H1 (cell line): ENCODE results near the gene JPH3.

Experiments used
- ASH2L ChIP-seq: fragments of 200-600, 300-600 bp; sonication (generic); IDR thresholded peaks from one replicate; pipeline ENCODE4 v1.7.1; 2017; ENCODE audit warnings: low read length
- CBX5 ChIP-seq: fragments of 300-800, 300-1000 bp; sonication (generic); IDR thresholded peaks from 2 replicates; pipeline ENCODE4 v1.7.1; 2016; ENCODE audit warnings: antibody characterized with exemption, low read length, low read depth
- CHD2 ChIP-seq: IDR thresholded peaks from 2 replicates; pipeline ENCODE4 v1.6.1; 2012; ENCODE audit warnings: low read length, improper control_type of control experiment
- CREB1 ChIP-seq: IDR thresholded peaks from 2 replicates; pipeline ENCODE4 v1.6.1; 2012; ENCODE audit warnings: inconsistent platforms
- CTCF ChIP-seq, 3 experiments: IDR thresholded peaks; 1 replicate in 2 of 3; 2 replicates in 1 of 3; pipeline versions ENCODE4 v1.5.1 to v1.6.1; 2011; ENCODE audit warnings: low read length in 3 of 3, mild to moderate bottlenecking in 3 of 3, inconsistent platforms in 2 of 3, low read depth in 1 of 3, moderate library complexity in 1 of 3; ENCODE audit not compliant: insufficient read depth in 1 of 3; ENCODE audit errors: control extremely low read depth in 1 of 3
- GABPA ChIP-seq: IDR thresholded peaks from 2 replicates; pipeline ENCODE4 v1.6.1; 2011; ENCODE audit warnings: mild to moderate bottlenecking, low read length, moderate library complexity, borderline replicate concordance; ENCODE audit not compliant: insufficient read depth
- POLR2AphosphoS5 ChIP-seq: IDR thresholded peaks from 2 replicates; pipeline ENCODE4 v1.6.1; 2011; ENCODE audit warnings: low read depth, low read length
- RFX5 ChIP-seq: IDR thresholded peaks from 2 replicates; pipeline ENCODE4 v1.6.1; 2011; ENCODE audit warnings: low read depth, low read length, improper control_type of control experiment, borderline replicate concordance
- TAF7 ChIP-seq: optimal IDR thresholded peaks from 2 replicates; pipeline ENCODE3; 2011; ENCODE audit warnings: low read depth, mild to moderate bottlenecking, inconsistent platforms, low read length, moderate library complexity, borderline replicate concordance
- YY1 ChIP-seq: IDR thresholded peaks from 2 replicates; pipeline ENCODE4 v1.6.1; 2011; ENCODE audit warnings: low read depth, mild to moderate bottlenecking, low read length

GRCh38 chr16:87733190-87733589 lies 130.9 kb downstream of the JPH3 start:
- TF ChIP-seq GABPA, result no peak
- no peak for TF ChIP-seq TAF7
- no peak for TF ChIP-seq RFX5
- no peak for TF ChIP-seq CHD2
- TF ChIP-seq ASH2L, result no peak
- TF ChIP-seq POLR2AphosphoS5, result no peak
- TF ChIP-seq YY1, result no peak
- TF ChIP-seq CTCF (IDR thresholded peaks at IDR 0.05; ENCODE audit: control extremely low read depth in 1 of 3, insufficient read depth in 1 of 3, low read depth in 1 of 3, low read length in 3 of 3), result no peak
- TF ChIP-seq CBX5, result no peak
- no peak for TF ChIP-seq CREB1
